Keratinocyte (primary cell): ENCODE measurements around the gene FNDC3B. TPM values are rescaled to one million over a fixed set of nuclear protein-coding genes. Genes with fewer than 3 reads are reported as not detected.

Experiments
- DNase-seq: peaks from one replicate; pipeline ENCODE4 v3.0.0-alpha.2; 2011; ENCODE audit warnings: low read depth, missing footprints, low spot score
- FAIRE-seq: peaks from 2 replicates; lab custom pipeline; 2011; peaks lifted over from hg19 to GRCh38; lab: Jason Lieb, UNC
- H2AFZ ChIP-seq: 2 replicates; pipeline ENCODE4 v1.6.0; 2012; ENCODE audit warnings: low read length, control low read depth, inconsistent platforms; ENCODE audit not compliant: control insufficient read depth
- H3K27ac ChIP-seq: 2 replicates; pipeline ENCODE4 v1.5.1; 2011; ENCODE audit warnings: low read length; ENCODE audit not compliant: control insufficient read depth, insufficient read depth
- H3K27me3 ChIP-seq: 3 replicates; pipeline ENCODE4 v1.6.0; 2011; ENCODE audit warnings: low read length; ENCODE audit not compliant: control insufficient read depth, insufficient read depth; ENCODE audit errors: extremely low read depth
- H3K36me3 ChIP-seq, 2 experiments: 2 replicates in 1 of 2; 3 replicates in 1 of 2; pipeline ENCODE4 v1.5.1; 2011; ENCODE audit warnings: low read length in 2 of 2, mild to moderate bottlenecking in 1 of 2; ENCODE audit not compliant: control insufficient read depth in 2 of 2, insufficient read depth in 2 of 2; ENCODE audit errors: extremely low read depth in 1 of 2
- H3K4me1 ChIP-seq: 3 replicates; pipeline ENCODE4 v1.5.1; 2011; ENCODE audit warnings: low read length; ENCODE audit not compliant: control insufficient read depth, insufficient read depth; ENCODE audit errors: extremely low read depth
- H3K4me2 ChIP-seq: 3 replicates; pipeline ENCODE4 v1.6.0; 2011; ENCODE audit warnings: low read depth, low read length; ENCODE audit not compliant: control insufficient read depth, insufficient read depth; ENCODE audit errors: extremely low read depth
- H3K4me3 ChIP-seq, 3 experiments: fragments of 200-600 bp in 1 of 3; sonication (generic) in 1 of 3; 2 replicates in 2 of 3; 3 replicates in 1 of 3; pipeline ENCODE4 v1.5.1; 2011 to 2016; ENCODE audit warnings: low read length in 3 of 3, mild to moderate bottlenecking in 3 of 3, control low read depth in 2 of 3, inconsistent platforms in 1 of 3, low read depth in 1 of 3, mixed read lengths in 1 of 3, mixed run types in 1 of 3, moderate library complexity in 1 of 3; ENCODE audit not compliant: control insufficient read depth in 2 of 3, insufficient read depth in 2 of 3; ENCODE audit errors: extremely low read depth in 1 of 3
- H3K79me2 ChIP-seq: 2 replicates; pipeline ENCODE4 v1.6.0; 2012; ENCODE audit warnings: low read length; ENCODE audit not compliant: control insufficient read depth, insufficient read depth
- H3K9ac ChIP-seq: 3 replicates; pipeline ENCODE4 v1.6.0; 2011; ENCODE audit warnings: low read length; ENCODE audit not compliant: control insufficient read depth, insufficient read depth; ENCODE audit errors: extremely low read depth
- H3K9me1 ChIP-seq: 3 replicates; pipeline ENCODE4 v1.6.0; 2011; ENCODE audit warnings: low read length; ENCODE audit not compliant: control insufficient read depth, insufficient read depth; ENCODE audit errors: extremely low read depth
- H3K9me3 ChIP-seq: 2 replicates; pipeline ENCODE4 v1.5.1; 2012; ENCODE audit warnings: low read depth, low read length; ENCODE audit not compliant: control insufficient read depth
- H4K20me1 ChIP-seq: 3 replicates; pipeline ENCODE4 v1.6.0; 2011; ENCODE audit warnings: low read length; ENCODE audit not compliant: control insufficient read depth, insufficient read depth; ENCODE audit errors: extremely low read depth
- CTCF ChIP-seq, 3 experiments: IDR thresholded peaks in 1 of 3; conservative IDR thresholded peaks in 1 of 3; optimal IDR thresholded peaks in 1 of 3; 2 replicates in 2 of 3; 3 replicates in 1 of 3; pipeline versions ENCODE3 to v1.5.1; 2011; ENCODE audit warnings: low read length in 3 of 3, mild to moderate bottlenecking in 3 of 3, moderate library complexity in 2 of 3, control low read depth in 1 of 3, inconsistent platforms in 1 of 3; ENCODE audit not compliant: insufficient read depth in 2 of 3; ENCODE audit errors: extremely low read depth in 1 of 3
- EZH2 ChIP-seq: IDR thresholded peaks from one replicate; pipeline ENCODE4 v1.6.1; 2012; ENCODE audit warnings: inconsistent platforms, mild to moderate bottlenecking, low read length, moderate library complexity
- dilution Hi-C: fragments of 300-500 bp; cut with MboI; formaldehyde crosslinking; loops from one replicate; pipeline ENCODE4 v1.7.0; 2020; ENCODE audit warnings: low sequenced_read_pairs; ENCODE audit not compliant: extremely low pct_ligation_motif_present
- polyA plus RNA-seq, 5 experiments: library from polyadenylated mRNA; depleted of rRNA in 3 of 5; stranded (reverse) in 3 of 5; stranded (forward) in 1 of 5; unstranded in 1 of 5; fragments of >200 nt; gene quantifications; 1 replicate in 1 of 5; 2 replicates in 3 of 5; 3 replicates in 1 of 5; pipeline versions ENCODE4 v1.2.1 to v1.2.3, GENCODE V29; 2011 to 2012; ENCODE audit warnings: missing spikeins in 2 of 5, low read depth in 1 of 5, low replicate concordance in 1 of 5

Gene FNDC3B
- polyA plus RNA-seq, 1 donor (not counting 4 experiments of a cell fraction or from before 2014, with no cell fraction given), result 31.4 TPM

GRCh38 chr3:172125963-172126457, 86.6 kb downstream of the FNDC3B start:
- H2AFZ ChIP-seq, result no peak overlapping the region
- peaks cover 3 to 4% of the 10 kb centered on the region in 2 experiments for H3K36me3 ChIP-seq
- H3K4me2 ChIP-seq, result no peak overlapping the region
- peaks cover 5% of the 10 kb centered on the region for H4K20me1 ChIP-seq
- H3K9ac ChIP-seq, result no peak overlapping the region
- H3K79me2 ChIP-seq, result peaks cover 65% of the 10 kb centered on the region
- H3K9me1 ChIP-seq, result peaks cover 10% of the 10 kb centered on the region
- no peak for FAIRE-seq
- peaks cover 34% of the 10 kb centered on the region for H3K4me1 ChIP-seq
- DNase-seq, result no peak
- H3K27me3 ChIP-seq, result no peaks in the 10 kb centered on the region
- H3K27ac ChIP-seq, result no peak overlapping the region
- no peaks in the 10 kb centered on the region for H3K9me3 ChIP-seq
- TF ChIP-seq CTCF (optimal IDR thresholded peaks at IDR 0.05 in 1 of 3, IDR thresholded peaks at IDR 0.05 in 1 of 3, conservative IDR thresholded peaks at IDR 0.05 in 1 of 3; ENCODE audit: extremely low read depth in 1 of 3, insufficient read depth in 2 of 3, low read length in 3 of 3) (no peak), EZH2 (no peak)
- dilution Hi-C loops, result no loop called here
- H3K4me3 ChIP-seq, result no peak overlapping the region

GRCh38 chr3:172126741-172127140, 87.4 kb downstream of the FNDC3B start:
- Histone ChIP-seq H3K36me3 (peaks cover 2 to 3% of the 10 kb centered on the region in 2 experiments), H3K9ac (no peak overlapping the region), H2AFZ (no peak overlapping the region), H3K4me1 (peaks cover 34% of the 10 kb centered on the region), H3K4me3 (no peak overlapping the region), H3K9me3 (no peaks in the 10 kb centered on the region), H3K27me3 (no peaks in the 10 kb centered on the region), H3K79me2 (peaks cover 68% of the 10 kb centered on the region), H3K27ac (no peak overlapping the region), H4K20me1 (peaks cover 5% of the 10 kb centered on the region), H3K4me2 (no peak overlapping the region), H3K9me1 (peaks cover 10% of the 10 kb centered on the region)
- dilution Hi-C loops, result no loop called here
- FAIRE-seq (no peak), DNase-seq (no peak)
- no peak for TF ChIP-seq EZH2
- no peak for TF ChIP-seq CTCF (optimal IDR thresholded peaks at IDR 0.05 in 1 of 3, IDR thresholded peaks at IDR 0.05 in 1 of 3, conservative IDR thresholded peaks at IDR 0.05 in 1 of 3; ENCODE audit: extremely low read depth in 1 of 3, insufficient read depth in 2 of 3, low read length in 3 of 3)
